ENCODE results near the gene CDKN2AIP. TPM values are rescaled to one million over a fixed set of nuclear protein-coding genes. Genes with fewer than 3 reads are reported as not detected.

CDKN2AIP gene
- polyA plus RNA-seq, 1 of the 3 experiments (the other 2 are of a cell fraction), result 8.3 TPM

DNA sequence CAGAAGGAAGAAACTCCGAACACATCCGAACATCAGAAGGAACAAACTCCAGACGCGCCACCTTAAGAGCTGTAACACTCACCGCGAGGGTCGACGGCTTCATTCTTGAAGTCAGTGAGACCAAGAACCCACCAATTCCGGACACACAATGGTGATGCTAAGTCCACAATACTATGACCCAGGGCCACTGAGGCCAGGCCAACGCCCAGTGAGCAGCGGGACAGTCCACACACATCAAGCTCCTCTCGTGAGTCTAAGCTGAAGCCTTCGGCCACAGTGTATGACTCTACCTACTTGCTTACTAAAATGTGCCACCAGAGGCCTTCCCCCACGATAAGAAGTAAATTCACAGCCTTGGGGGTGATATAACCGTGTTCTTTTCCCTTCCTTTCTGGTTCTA, 10.2 kb upstream of the CDKN2AIP start:
- H3K4me1 ChIP-seq (ENCODE audit: control insufficient read depth in 1 of 2, insufficient read depth in 2 of 2, low read depth in 1 of 2, low read length in 1 of 2), result no peaks in the 10 kb centered on the region
- DNase-seq, result no peak
- H3K9me2 ChIP-seq, result no peaks in the 10 kb centered on the region
- H3K9me3 ChIP-seq, result no peaks in the 10 kb centered on the region
- 86% methylated on average over 11 of the region's 15 CpGs for WGBS (ENCODE audit: low lambda C conversion rate)
- TF ChIP-seq, protein P1, sequence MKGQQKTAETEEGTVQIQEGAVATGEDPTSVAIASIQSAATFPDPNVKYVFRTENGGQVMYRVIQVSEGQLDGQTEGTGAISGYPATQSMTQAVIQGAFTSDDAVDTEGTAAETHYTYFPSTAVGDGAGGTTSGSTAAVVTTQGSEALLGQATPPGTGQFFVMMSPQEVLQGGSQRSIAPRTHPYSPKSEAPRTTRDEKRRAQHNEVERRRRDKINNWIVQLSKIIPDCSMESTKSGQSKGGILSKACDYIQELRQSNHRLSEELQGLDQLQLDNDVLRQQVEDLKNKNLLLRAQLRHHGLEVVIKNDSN (IDR thresholded peaks at IDR 0.05; ENCODE audit: borderline replicate concordance, low read depth), result no peak
- TF ChIP-seq EP300 (IDR thresholded peaks at IDR 0.05; ENCODE audit: borderline replicate concordance in 1 of 2, low read depth in 1 of 2, low read length in 1 of 2) (no peak), FOXJ3 (CRISPR knock-in tag; IDR thresholded peaks at IDR 0.05) (no peak), JUND (IDR thresholded peaks at IDR 0.05) (no peak), CHD2 (IDR thresholded peaks at IDR 0.05; ENCODE audit: low read length, partially characterized antibody) (no peak), TCF12 (IDR thresholded peaks at IDR 0.05) (no peak), TEAD4 (IDR thresholded peaks at IDR 0.05; ENCODE audit: borderline replicate concordance, insufficient read depth) (no peak)
- TF ChIP-seq, protein P2, sequence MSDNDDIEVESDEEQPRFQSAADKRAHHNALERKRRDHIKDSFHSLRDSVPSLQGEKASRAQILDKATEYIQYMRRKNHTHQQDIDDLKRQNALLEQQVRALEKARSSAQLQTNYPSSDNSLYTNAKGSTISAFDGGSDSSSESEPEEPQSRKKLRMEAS (IDR thresholded peaks at IDR 0.05; ENCODE audit: low read depth), result no peak
- ChIA-PET CTCF (interaction anchor here (0.6 kb wide), 1 partner anchor 11 kb away, joined by 3 read pairs; no protein-coding TSS in a partner anchor), POLR2A (no interaction called here)
- H4K20me1 ChIP-seq (ENCODE audit: insufficient read depth), result no peaks in the 10 kb centered on the region
- H3K79me2 ChIP-seq (ENCODE audit: insufficient read depth), result no peaks in the 10 kb centered on the region
- no peak overlapping the region for H3K9ac ChIP-seq
- no peaks in the 10 kb centered on the region for H3K36me3 ChIP-seq (replicated peaks in 1 of 2; ENCODE audit: control insufficient read depth in 1 of 2, insufficient read depth in 2 of 2, low read length in 1 of 2)
- no peak overlapping the region for H3K4me3 ChIP-seq (ENCODE audit: low read depth in 2 of 2, low read length in 1 of 2)
- peaks cover 18% of the 10 kb centered on the region for H3F3A ChIP-seq (replicated peaks; ENCODE audit: insufficient read depth)
- no peaks in the 10 kb centered on the region for H3K27me3 ChIP-seq (ENCODE audit: insufficient read depth)
- no peak overlapping the region for H2AFZ ChIP-seq (ENCODE audit: low read depth)
- H3K4me2 ChIP-seq, result no peak overlapping the region
- H3K27ac ChIP-seq (ENCODE audit: low read depth in 2 of 2, low read length in 1 of 2), result no peak overlapping the region

DNA sequence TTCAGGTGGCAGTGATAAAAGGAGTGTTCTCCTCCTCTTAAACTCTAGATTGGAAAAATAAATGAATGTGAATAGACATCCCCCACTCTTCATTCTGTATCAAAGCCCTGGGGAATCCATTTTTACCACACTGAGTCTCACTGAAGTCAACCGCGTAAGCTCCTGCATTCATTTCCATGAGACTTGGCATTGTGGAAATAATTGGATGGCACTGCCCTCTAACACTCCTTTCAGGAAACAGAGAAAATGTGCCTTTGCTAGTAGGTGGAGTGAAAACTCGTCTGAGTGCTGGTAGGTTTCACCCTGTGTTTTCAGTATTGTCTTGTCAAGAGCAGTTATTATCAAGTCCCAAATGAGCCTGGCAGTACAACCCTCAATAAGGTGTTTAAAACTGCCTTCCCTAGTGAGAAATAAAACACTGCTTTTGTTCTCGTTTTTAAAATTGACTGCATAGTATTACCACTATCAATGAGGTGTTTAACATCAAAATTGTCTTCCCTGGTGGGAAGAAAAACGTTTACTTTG, 9.7 kb upstream of the CDKN2AIP start:
- H2AFZ ChIP-seq (ENCODE audit: low read depth), result no peak overlapping the region

GRCh38 chr4:183435803-183436202, 8.6 kb upstream of the CDKN2AIP start:
- peaks cover 18% of the 10 kb centered on the region for H3F3A ChIP-seq (replicated peaks; ENCODE audit: insufficient read depth)
- POLR2A ChIA-PET, result no interaction called here
- H2AFZ ChIP-seq (ENCODE audit: low read depth), result no peak overlapping the region
- H3K27me3 ChIP-seq (ENCODE audit: insufficient read depth), result no peaks in the 10 kb centered on the region
- no peak overlapping the region for H3K4me2 ChIP-seq
- H3K4me3 ChIP-seq (ENCODE audit: low read depth in 2 of 2, low read length in 1 of 2), result no peak overlapping the region
- no peaks in the 10 kb centered on the region for H3K4me1 ChIP-seq (ENCODE audit: control insufficient read depth in 1 of 2, insufficient read depth in 2 of 2, low read depth in 1 of 2, low read length in 1 of 2)
- 70% methylated on average over 5 of the region's 5 CpGs for WGBS (ENCODE audit: low lambda C conversion rate)
- CTCF ChIA-PET, result no interaction called here
- H3K79me2 ChIP-seq (ENCODE audit: insufficient read depth), result no peaks in the 10 kb centered on the region
- no peaks in the 10 kb centered on the region for H3K36me3 ChIP-seq (replicated peaks in 1 of 2; ENCODE audit: control insufficient read depth in 1 of 2, insufficient read depth in 2 of 2, low read length in 1 of 2)
- TF ChIP-seq YY1 (IDR thresholded peaks at IDR 0.05; ENCODE audit: low read depth) (no peak), GATA2 (CRISPR knock-in tag; IDR thresholded peaks at IDR 0.05) (no peak), FOXJ3 (CRISPR knock-in tag; IDR thresholded peaks at IDR 0.05) (no peak), EP300 (IDR thresholded peaks at IDR 0.05; ENCODE audit: borderline replicate concordance in 1 of 2, low read depth in 1 of 2, low read length in 1 of 2) (no peak), NRF1 (IDR thresholded peaks at IDR 0.05; ENCODE audit: low read depth, low read length) (no peak), ZBTB33 (IDR thresholded peaks at IDR 0.05; ENCODE audit: borderline replicate concordance, low read depth) (no peak), RCOR1 (IDR thresholded peaks at IDR 0.05; ENCODE audit: low read length) (no peak)
- TF ChIP-seq, protein P3, sequence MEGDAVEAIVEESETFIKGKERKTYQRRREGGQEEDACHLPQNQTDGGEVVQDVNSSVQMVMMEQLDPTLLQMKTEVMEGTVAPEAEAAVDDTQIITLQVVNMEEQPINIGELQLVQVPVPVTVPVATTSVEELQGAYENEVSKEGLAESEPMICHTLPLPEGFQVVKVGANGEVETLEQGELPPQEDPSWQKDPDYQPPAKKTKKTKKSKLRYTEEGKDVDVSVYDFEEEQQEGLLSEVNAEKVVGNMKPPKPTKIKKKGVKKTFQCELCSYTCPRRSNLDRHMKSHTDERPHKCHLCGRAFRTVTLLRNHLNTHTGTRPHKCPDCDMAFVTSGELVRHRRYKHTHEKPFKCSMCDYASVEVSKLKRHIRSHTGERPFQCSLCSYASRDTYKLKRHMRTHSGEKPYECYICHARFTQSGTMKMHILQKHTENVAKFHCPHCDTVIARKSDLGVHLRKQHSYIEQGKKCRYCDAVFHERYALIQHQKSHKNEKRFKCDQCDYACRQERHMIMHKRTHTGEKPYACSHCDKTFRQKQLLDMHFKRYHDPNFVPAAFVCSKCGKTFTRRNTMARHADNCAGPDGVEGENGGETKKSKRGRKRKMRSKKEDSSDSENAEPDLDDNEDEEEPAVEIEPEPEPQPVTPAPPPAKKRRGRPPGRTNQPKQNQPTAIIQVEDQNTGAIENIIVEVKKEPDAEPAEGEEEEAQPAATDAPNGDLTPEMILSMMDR (IDR thresholded peaks at IDR 0.05), result no peak
- H3K9me2 ChIP-seq, result no peaks in the 10 kb centered on the region
- H3K9ac ChIP-seq, result no peak overlapping the region
- no peaks in the 10 kb centered on the region for H3K9me3 ChIP-seq
- H3K27ac ChIP-seq (ENCODE audit: low read depth in 2 of 2, low read length in 1 of 2), result no peak overlapping the region
- DNase-seq, result no peak
- H4K20me1 ChIP-seq (ENCODE audit: insufficient read depth), result no peaks in the 10 kb centered on the region

More for the DNA sequence above, 9.7 kb upstream of the CDKN2AIP start:
- Histone ChIP-seq H3K27me3 (ENCODE audit: insufficient read depth) (no peaks in the 10 kb centered on the region), H3K4me1 (ENCODE audit: control insufficient read depth in 1 of 2, insufficient read depth in 2 of 2, low read depth in 1 of 2, low read length in 1 of 2) (no peaks in the 10 kb centered on the region), H3K9me3 (no peaks in the 10 kb centered on the region), H3K4me3 (ENCODE audit: low read depth in 2 of 2, low read length in 1 of 2) (no peak overlapping the region), H3K4me2 (no peak overlapping the region), H3K27ac (ENCODE audit: low read depth in 2 of 2, low read length in 1 of 2) (no peak overlapping the region), H3F3A (replicated peaks; ENCODE audit: insufficient read depth) (peaks cover 18% of the 10 kb centered on the region), H3K36me3 (replicated peaks in 1 of 2; ENCODE audit: control insufficient read depth in 1 of 2, insufficient read depth in 2 of 2, low read length in 1 of 2) (no peaks in the 10 kb centered on the region), H3K79me2 (ENCODE audit: insufficient read depth) (no peaks in the 10 kb centered on the region), H4K20me1 (ENCODE audit: insufficient read depth) (no peaks in the 10 kb centered on the region), H3K9ac (no peak overlapping the region), H3K9me2 (no peaks in the 10 kb centered on the region)
- CTCF ChIA-PET, result interaction anchor here (0.6 kb wide), 1 partner anchor 11 kb away, joined by 3 read pairs; no protein-coding TSS in a partner anchor
- TF ChIP-seq MEF2A (IDR thresholded peaks at IDR 0.05; ENCODE audit: borderline replicate concordance, low read depth) (no peak), GABPA (IDR thresholded peaks at IDR 0.05; ENCODE audit: low read depth) (no peak)
- POLR2A ChIA-PET, result no interaction called here
- WGBS (ENCODE audit: low lambda C conversion rate), result 70% methylated on average over 5 of the region's 5 CpGs
- DNase-seq, result no peak

Data from SK-N-SH (cell line).